H1 (cell line): ENCODE measurements around the gene SPRING1. TPM values are rescaled to one million over a fixed set of nuclear protein-coding genes. Genes with fewer than 3 reads are reported as not detected.

Experiments
- ASH2L ChIP-seq: fragments of 200-600, 300-600 bp; sonication (generic); IDR thresholded peaks from one replicate; pipeline ENCODE4 v1.7.1; 2017; ENCODE audit warnings: low read length
- CHD1 ChIP-seq: IDR thresholded peaks from 2 replicates; pipeline ENCODE4 v1.6.1; 2012; ENCODE audit warnings: low read depth, low read length, improper control_type of control experiment
- CHD2 ChIP-seq: IDR thresholded peaks from 2 replicates; pipeline ENCODE4 v1.6.1; 2012; ENCODE audit warnings: low read length, improper control_type of control experiment
- HDAC6 ChIP-seq: IDR thresholded peaks from one replicate; pipeline ENCODE4 v1.7.1; 2012; ENCODE audit warnings: low read depth, mild to moderate bottlenecking, inconsistent platforms, low read length, moderate library complexity
- SP4 ChIP-seq: IDR thresholded peaks from 2 replicates; pipeline ENCODE4 v1.6.1; 2012; ENCODE audit warnings: low read length, inconsistent platforms
- TBP ChIP-seq: IDR thresholded peaks from 2 replicates; pipeline ENCODE4 v1.6.1; 2011; ENCODE audit warnings: low read depth, low read length, improper control_type of control experiment
- TEAD4 ChIP-seq: IDR thresholded peaks from 2 replicates; pipeline ENCODE4 v1.6.1; 2012; ENCODE audit warnings: low read depth, low read length, inconsistent platforms, mixed read lengths
- polyA plus RNA-seq, 7 experiments: library from polyadenylated mRNA; depleted of rRNA in 3 of 7; stranded (reverse) in 5 of 7; unstranded in 2 of 7; fragments of >200 nt in 5 of 7; fragments of 200-250 nt in 2 of 7; gene quantifications; 1 replicate in 5 of 7; 2 replicates in 1 of 7; 4 replicates in 1 of 7; pipeline versions ENCODE4 v1.2.1 to v1.2.3, GENCODE V29; 2011 to 2013; ENCODE audit warnings: missing spikeins in 2 of 7, mixed read lengths in 2 of 7
- total RNA-seq: library from RNA; stranded (reverse); fragmentation: NEBNext Ultra II Directional; extraction: Animal tissue kit (Norgen Biotek cat#: 25700); gene quantifications from 2 replicates; pipeline ENCODE4 v1.2.1, GENCODE V29; 2021
- TF ChIP-seq, protein P1 (sequence below): IDR thresholded peaks from 2 replicates; pipeline ENCODE4 v1.6.1; 2011; ENCODE audit warnings: low read length, improper control_type of control experiment

Gene SPRING1
- total and polyA plus RNA-seq, 2 of the 8 experiments (the other 6 are each of a cell fraction or from before 2014, with no cell fraction given) = 14.3 to 46.5 TPM

DNA sequence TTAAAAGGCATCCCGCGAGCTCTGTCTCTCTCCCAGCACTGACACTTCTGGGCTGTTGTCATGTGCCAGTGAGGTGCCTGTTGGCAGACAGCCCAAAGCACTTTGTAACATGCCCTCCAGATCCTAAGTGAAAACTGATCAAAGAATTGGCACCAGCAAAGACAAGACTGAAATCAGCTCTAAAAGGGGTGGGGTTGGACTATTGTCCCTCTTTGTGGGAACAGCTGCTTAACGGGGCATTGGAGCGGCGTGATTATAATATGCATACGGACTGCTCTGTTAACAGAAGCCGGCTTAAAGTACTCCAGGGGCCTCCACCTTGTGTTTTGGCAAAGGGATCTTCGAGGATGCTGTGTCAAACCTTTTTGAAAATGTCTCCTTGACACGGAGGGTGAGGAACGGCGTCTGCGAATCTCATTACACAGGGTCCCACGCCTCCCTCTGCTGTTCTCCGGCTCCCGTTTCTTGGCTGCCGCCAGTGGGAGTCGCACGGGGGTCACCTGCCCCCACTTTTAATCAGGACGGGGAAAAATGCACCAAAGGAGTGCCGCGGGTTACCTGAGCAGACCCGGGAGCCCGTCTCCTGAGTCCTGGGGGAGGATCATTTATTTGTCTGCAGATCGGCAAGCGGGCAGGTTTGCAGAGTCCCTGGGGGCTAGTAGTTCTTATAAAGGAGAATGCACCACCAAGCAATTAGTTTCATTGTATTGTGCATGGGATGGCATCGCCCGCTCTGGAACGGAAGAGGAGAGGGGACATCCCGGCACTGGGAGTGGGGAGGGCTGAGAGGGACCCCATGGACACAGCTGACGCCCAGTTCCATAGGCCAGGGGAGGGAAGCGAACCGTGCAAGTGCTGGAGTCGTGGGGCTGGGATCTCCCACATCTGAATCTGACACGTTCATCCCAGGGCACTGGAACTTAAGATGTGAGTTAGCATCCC is 44.3 kb downstream of the SPRING1 start (continued):
- TF ChIP-seq TBP (no peak), CHD1 (no peak), SP4 (no peak), ASH2L (no peak), TEAD4 (no peak), HDAC6 (no peak), CHD2 (no peak)
- TF ChIP-seq, protein P1, sequence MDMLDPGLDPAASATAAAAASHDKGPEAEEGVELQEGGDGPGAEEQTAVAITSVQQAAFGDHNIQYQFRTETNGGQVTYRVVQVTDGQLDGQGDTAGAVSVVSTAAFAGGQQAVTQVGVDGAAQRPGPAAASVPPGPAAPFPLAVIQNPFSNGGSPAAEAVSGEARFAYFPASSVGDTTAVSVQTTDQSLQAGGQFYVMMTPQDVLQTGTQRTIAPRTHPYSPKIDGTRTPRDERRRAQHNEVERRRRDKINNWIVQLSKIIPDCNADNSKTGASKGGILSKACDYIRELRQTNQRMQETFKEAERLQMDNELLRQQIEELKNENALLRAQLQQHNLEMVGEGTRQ = no peak
